HG03558 (cell line): ENCODE data around the gene C14orf132.
"Not testable (repeated sequence)": the region's sequence is repeated elsewhere in the genome, so short reads cannot be mapped to it uniquely, and the experiment has no call there.

Experiments
- ATAC-seq: cut with Tn5 transposase; IDR thresholded peaks from one replicate; pipeline ENCODE4 v1.9.1; 2021; ENCODE audit warnings: moderate number of reproducible peaks; ENCODE audit not compliant: unreplicated experiment; ENCODE audit errors: extremely low read depth

Gene C14orf132

GRCh38 chr14:96038920-96039632 lies at the start of gene C14orf132:
Gene C14orf132, plus strand, starts transcription at chr14:96039362. Its CDS starts 139 bp downstream, at chr14:96039501.
- no peak for ATAC-seq

- ATAC-seq: no peak
These were observed 45.2 kb upstream of the C14orf132 start for GRCh38 chr14:95993768-95994592.

GRCh38 chr14:95994593-95994928 lies 44.6 kb upstream of the C14orf132 start:
- ATAC-seq: no peak

GRCh38 chr14:95998656-95999055 lies 40.5 kb upstream of the C14orf132 start:
- no peak for ATAC-seq

- ATAC-seq: no peak
These were observed 37.2 kb upstream of the C14orf132 start for GRCh38 chr14:96001866-96002497.

GRCh38 chr14:96002498-96002884 lies 36.7 kb upstream of the C14orf132 start:
- no peak for ATAC-seq

- no peak for ATAC-seq
These were observed 28.0 kb upstream of the C14orf132 start for GRCh38 chr14:96011131-96011530.

- ATAC-seq: no peak
These were observed 27.6 kb upstream of the C14orf132 start for GRCh38 chr14:96011607-96012006.

- ATAC-seq: not testable (repeated sequence)
These were observed 26.4 kb upstream of the C14orf132 start for GRCh38 chr14:96012757-96013156.

GRCh38 chr14:96014176-96014575 lies 25.0 kb upstream of the C14orf132 start:
- no peak for ATAC-seq

GRCh38 chr14:96016501-96017160 lies 22.5 kb upstream of the C14orf132 start:
- no peak for ATAC-seq

- ATAC-seq: no peak
These were observed 21.3 kb upstream of the C14orf132 start for GRCh38 chr14:96017882-96018281.

- no peak for ATAC-seq
These were observed 11.5 kb upstream of the C14orf132 start for GRCh38 chr14:96027431-96028355.

- ATAC-seq: no peak
These were observed 10.0 kb upstream of the C14orf132 start for GRCh38 chr14:96029089-96029645.

- ATAC-seq: no peak
These were observed 8.9 kb upstream of the C14orf132 start for GRCh38 chr14:96030108-96030760.

- no peak for ATAC-seq
These were observed 7.5 kb upstream of the C14orf132 start for GRCh38 chr14:96031691-96032090.

- no peak for ATAC-seq
These were observed 3.7 kb upstream of the C14orf132 start for GRCh38 chr14:96035456-96035855.

GRCh38 chr14:96037891-96038557 lies 1.1 kb upstream of the C14orf132 start:
- ATAC-seq: no peak
